OCI-LY1 (cell line): ENCODE data around the gene HEBP2.

Experiments used
- EZH2 ChIP-seq: fragments of 200-600 bp; sonication (generic), shearing (Covaris generic); IDR thresholded peaks from 2 replicates; pipeline ENCODE4 v1.8.0; 2017; ENCODE audit warnings: borderline replicate concordance, mixed run types, mild to moderate bottlenecking, antibody characterized with exemption, low read length, moderate library complexity, mixed read lengths
- TF ChIP-seq, protein P1 (sequence below): fragments of 200-600 bp; sonication (generic), shearing (Covaris generic); IDR thresholded peaks from 2 replicates; pipeline ENCODE4 v1.5.1; 2017; ENCODE audit warnings: mild to moderate bottlenecking, antibody characterized with exemption, low read length, moderate library complexity, mixed read lengths

DNA sequence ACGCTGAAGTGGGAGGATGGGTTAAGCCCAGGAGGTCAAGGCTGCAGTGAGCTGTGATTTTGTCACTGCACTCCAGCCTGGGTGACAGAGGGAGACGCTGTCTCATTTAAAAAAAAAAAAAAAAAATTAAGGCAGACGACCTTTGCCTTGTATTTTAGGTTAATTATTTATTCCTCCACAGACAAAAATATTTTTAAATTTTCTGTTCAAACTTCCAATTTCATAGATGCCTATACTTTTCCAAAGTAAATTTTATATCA is 32.6 kb upstream of the HEBP2 start:
- TF ChIP-seq, protein P1, sequence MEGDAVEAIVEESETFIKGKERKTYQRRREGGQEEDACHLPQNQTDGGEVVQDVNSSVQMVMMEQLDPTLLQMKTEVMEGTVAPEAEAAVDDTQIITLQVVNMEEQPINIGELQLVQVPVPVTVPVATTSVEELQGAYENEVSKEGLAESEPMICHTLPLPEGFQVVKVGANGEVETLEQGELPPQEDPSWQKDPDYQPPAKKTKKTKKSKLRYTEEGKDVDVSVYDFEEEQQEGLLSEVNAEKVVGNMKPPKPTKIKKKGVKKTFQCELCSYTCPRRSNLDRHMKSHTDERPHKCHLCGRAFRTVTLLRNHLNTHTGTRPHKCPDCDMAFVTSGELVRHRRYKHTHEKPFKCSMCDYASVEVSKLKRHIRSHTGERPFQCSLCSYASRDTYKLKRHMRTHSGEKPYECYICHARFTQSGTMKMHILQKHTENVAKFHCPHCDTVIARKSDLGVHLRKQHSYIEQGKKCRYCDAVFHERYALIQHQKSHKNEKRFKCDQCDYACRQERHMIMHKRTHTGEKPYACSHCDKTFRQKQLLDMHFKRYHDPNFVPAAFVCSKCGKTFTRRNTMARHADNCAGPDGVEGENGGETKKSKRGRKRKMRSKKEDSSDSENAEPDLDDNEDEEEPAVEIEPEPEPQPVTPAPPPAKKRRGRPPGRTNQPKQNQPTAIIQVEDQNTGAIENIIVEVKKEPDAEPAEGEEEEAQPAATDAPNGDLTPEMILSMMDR = no peak
- no peak for TF ChIP-seq EZH2
